ENCODE measurements around the gene ANKMY1. TPM values are rescaled to one million over a fixed set of nuclear protein-coding genes. Genes with fewer than 3 reads are reported as not detected.

The ANKMY1 gene
- total and polyA plus RNA-seq, 12 donors = 1.9 to 15.6 (median 5.3) TPM

GRCh38 chr2:240582781-240583180, 25.0 kb upstream of the ANKMY1 start:
- no peak for TF ChIP-seq CTCF (IDR thresholded peaks at IDR 0.05)
- Histone ChIP-seq H3K9me3 (peaks cover 0 to 11% (median 0%) of the 10 kb centered on the region in 11 donors), H3K27me3 (no peaks in the 10 kb centered on the region), H3K4me3 (no peak overlapping the region), H3K36me3 (peaks cover 0 to 22% (median 4%) of the 10 kb centered on the region in 9 donors), H3K4me1 (peaks cover 24 to 59% (median 50%) of the 10 kb centered on the region in 9 donors), H3K27ac (no peak overlapping the region)
- WGBS, 2 donors = 90 to 91% methylated on average over 3 of the region's 3 CpGs
- ATAC-seq (no peak), DNase-seq (no peak)
- intact Hi-C loops (cut with DNase I) = loop anchor here in 1 of 10 donors (10.0 kb wide), 1 partner anchor 252 kb away; no protein-coding TSS in a partner anchor

GRCh38 chr2:240581811-240582210, 24.0 kb upstream of the ANKMY1 start:
- intact Hi-C loops (cut with DNase I) = loop anchor here in 1 of 10 donors (10.0 kb wide), 1 partner anchor 253 kb away; no protein-coding TSS in a partner anchor
- WGBS, 2 donors = 93 to 95% methylated on average over 5 of the region's 5 CpGs
- ATAC-seq = no peak
- no peaks in the 10 kb centered on the region for H3K27me3 ChIP-seq
- peaks cover 21 to 52% (median 44%) of the 10 kb centered on the region in 9 donors for H3K4me1 ChIP-seq
- no peak overlapping the region for H3K27ac ChIP-seq
- no peak for TF ChIP-seq CTCF (IDR thresholded peaks at IDR 0.05)
- peaks cover 0 to 11% (median 0%) of the 10 kb centered on the region in 11 donors for H3K9me3 ChIP-seq
- no peak overlapping the region for H3K4me3 ChIP-seq
- DNase-seq = no peak
- H3K36me3 ChIP-seq = peaks cover 0 to 32% (median 14%) of the 10 kb centered on the region in 9 donors

GRCh38 chr2:240579771-240580614, 22.2 kb upstream of the ANKMY1 start:
- peak in 1 of 2 donors; percentile 40 for DNase-seq
- Histone ChIP-seq H3K27ac (peak overlapping the region; percentile 39 to 85 (median 72)), H3K36me3 (peaks cover 0 to 50% (median 30%) of the 10 kb centered on the region in 9 donors), H3K9me3 (peaks cover 0 to 11% (median 0%) of the 10 kb centered on the region in 11 donors), H3K27me3 (no peaks in the 10 kb centered on the region), H3K4me1 (peaks cover 14 to 44% (median 36%) of the 10 kb centered on the region in 9 donors), H3K4me3 (no peak overlapping the region)
- TF ChIP-seq CTCF (IDR thresholded peaks at IDR 0.05) = peak in 3 of 9 donors; percentile 6 to 43 (median 6)
- 65 to 66% methylated on average over 27 of the region's 27 CpGs for WGBS, 2 donors
- ATAC-seq = peak; percentile 54 to 87 (median 71)
- intact Hi-C loops (cut with DNase I) = loop anchor here in 1 of 10 donors (10.0 kb wide), 1 partner anchor 255 kb away; no protein-coding TSS in a partner anchor

- ATAC-seq (no peak), DNase-seq (peak in 1 of 2 donors; percentile 8)
- Histone ChIP-seq H3K4me1 (peaks cover 7 to 36% (median 28%) of the 10 kb centered on the region in 9 donors), H3K4me3 (no peak overlapping the region), H3K27me3 (no peaks in the 10 kb centered on the region), H3K27ac (peak overlapping the region; percentile 29 to 85 (median 72)), H3K9me3 (peaks cover 0 to 11% (median 0%) of the 10 kb centered on the region in 11 donors), H3K36me3 (peaks cover 0 to 58% (median 37%) of the 10 kb centered on the region in 9 donors)
- intact Hi-C loops (cut with DNase I) = no loop called here
- no peak for TF ChIP-seq CTCF (IDR thresholded peaks at IDR 0.05)
- WGBS, 2 donors = 91 to 92% methylated on average over 12 of the region's 12 CpGs
These were observed 21.4 kb upstream of the ANKMY1 start for GRCh38 chr2:240579071-240579762.
